ENCODE results near the gene BRD7.

- TF ChIP-seq, protein P1, sequence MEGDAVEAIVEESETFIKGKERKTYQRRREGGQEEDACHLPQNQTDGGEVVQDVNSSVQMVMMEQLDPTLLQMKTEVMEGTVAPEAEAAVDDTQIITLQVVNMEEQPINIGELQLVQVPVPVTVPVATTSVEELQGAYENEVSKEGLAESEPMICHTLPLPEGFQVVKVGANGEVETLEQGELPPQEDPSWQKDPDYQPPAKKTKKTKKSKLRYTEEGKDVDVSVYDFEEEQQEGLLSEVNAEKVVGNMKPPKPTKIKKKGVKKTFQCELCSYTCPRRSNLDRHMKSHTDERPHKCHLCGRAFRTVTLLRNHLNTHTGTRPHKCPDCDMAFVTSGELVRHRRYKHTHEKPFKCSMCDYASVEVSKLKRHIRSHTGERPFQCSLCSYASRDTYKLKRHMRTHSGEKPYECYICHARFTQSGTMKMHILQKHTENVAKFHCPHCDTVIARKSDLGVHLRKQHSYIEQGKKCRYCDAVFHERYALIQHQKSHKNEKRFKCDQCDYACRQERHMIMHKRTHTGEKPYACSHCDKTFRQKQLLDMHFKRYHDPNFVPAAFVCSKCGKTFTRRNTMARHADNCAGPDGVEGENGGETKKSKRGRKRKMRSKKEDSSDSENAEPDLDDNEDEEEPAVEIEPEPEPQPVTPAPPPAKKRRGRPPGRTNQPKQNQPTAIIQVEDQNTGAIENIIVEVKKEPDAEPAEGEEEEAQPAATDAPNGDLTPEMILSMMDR (IDR thresholded peaks at IDR 0.05): peak; percentile 51 to 67 (median 59)
- TF ChIP-seq POLR2A (IDR thresholded peaks at IDR 0.05): no peak
These were observed 13.9 kb downstream of the BRD7 start for GRCh38 chr16:50354629-50355456.

Data from Peyer's patch (tissue), 4 donors.